Prostate gland (tissue), 2 donors: ENCODE data around the gene TTLL13. TPM values are rescaled to one million over a fixed set of nuclear protein-coding genes. Genes with fewer than 3 reads are reported as not detected.

ENCODE experiments used
- DNase-seq: peaks from one replicate; pipeline ENCODE4 v3.0.0-alpha.2; 2019; ENCODE audit warnings: low spot score
- H3K27ac ChIP-seq, 2 donors: fragments of 200-600 bp; sonication (generic); 2 replicates each; pipeline ENCODE4 v1.5.1; 2017 to 2019
- H3K27me3 ChIP-seq: fragments of 200-600 bp; sonication (generic); replicated peaks from 2 replicates; pipeline ENCODE4 v1.5.1; 2019; ENCODE audit not compliant: insufficient read depth
- H3K36me3 ChIP-seq, 2 donors: fragments of 200-600 bp; sonication (generic); 1 replicate in 1 of 2; 2 replicates in 1 of 2; pipeline versions ENCODE4 v1.5.1 to v1.8.1; 2017 to 2019
- H3K4me1 ChIP-seq: fragments of 200-600 bp; sonication (generic); replicated peaks from 2 replicates; pipeline ENCODE4 v1.5.1; 2019
- H3K4me3 ChIP-seq, 2 donors: fragments of 200-600 bp; sonication (generic); 2 replicates each; pipeline ENCODE4 v1.5.1; 2017 to 2019
- H3K9me3 ChIP-seq: fragments of 200-600 bp; sonication (generic); 2 replicates; pipeline ENCODE4 v1.5.1; 2017
- CTCF ChIP-seq, 4 experiments: fragments of 200-600 bp in 2 of 4; fragments of 450-650 bp in 2 of 4; sonication (generic) in 2 of 4; IDR thresholded peaks; 1 replicate in 3 of 4; 2 replicates in 1 of 4; pipeline ENCODE4 v1.5.1; 2016 to 2019; ENCODE audit warnings: antibody characterized with exemption in 4 of 4, mild to moderate bottlenecking in 2 of 4, moderate library complexity in 2 of 4
- POLR2A ChIP-seq: fragments of 450-650 bp; IDR thresholded peaks from one replicate; pipeline ENCODE4 v1.6.1; 2016; ENCODE audit warnings: antibody characterized with exemption, mild to moderate bottlenecking
- POLR2AphosphoS5 ChIP-seq: sonication (generic); formaldehyde crosslinking; IDR thresholded peaks from one replicate; pipeline ENCODE4 v1.6.1; 2017; ENCODE audit warnings: antibody characterized with exemption
- WGBS: methylation state at CpG from one replicate; pipeline ENCODE4 v1.1.5; 2018; 5-methylcytosine and 5-hydroxymethylcytosine counted together
- intact Hi-C: fragments of 100-400 bp; cut with DNase I; formaldehyde crosslinking; loops from one replicate; pipeline ENCODE4 v1.14.2; 2022
- total RNA-seq, 2 donors: library from RNA; depleted of rRNA; stranded (reverse); fragments of >200 nt; gene quantifications; one replicate each; pipeline ENCODE4 v1.1.0, GENCODE V29; 2016

TTLL13 gene
- total RNA-seq, 2 donors from 2014 or later, result 0.51 TPM; not detected in 1

- no peaks in the 10 kb centered on the region for H3K4me1 ChIP-seq
Measured at GRCh38 chr15:90223441-90224165, 25.8 kb upstream of the TTLL13 start.

GRCh38 chr15:90225047-90225446 is 24.3 kb upstream of the TTLL13 start:
- no peak overlapping the region for H3K4me3 ChIP-seq
- no peaks in the 10 kb centered on the region for H3K27me3 ChIP-seq
- peaks cover 19 to 35% of the 10 kb centered on the region in 2 donors for H3K36me3 ChIP-seq
- intact Hi-C loops, result no loop called here
- WGBS, result 89% methylated on average over 17 of the region's 17 CpGs
- no peaks in the 10 kb centered on the region for H3K4me1 ChIP-seq
- H3K9me3 ChIP-seq, result no peaks in the 10 kb centered on the region
- DNase-seq, result no peak
- no peak overlapping the region for H3K27ac ChIP-seq
- TF ChIP-seq POLR2A (no peak), CTCF (IDR thresholded peaks at IDR 0.05) (no peak), POLR2AphosphoS5 (no peak)

More at GRCh38 chr15:90223441-90224165, 25.8 kb upstream of the TTLL13 start:
- 92% methylated on average over 22 of the region's 22 CpGs for WGBS
- no peak for TF ChIP-seq CTCF (IDR thresholded peaks at IDR 0.05)
- no peak for TF ChIP-seq POLR2AphosphoS5
- TF ChIP-seq POLR2A, result no peak
- no peak for DNase-seq
- H3K4me3 ChIP-seq, result no peak overlapping the region
- H3K9me3 ChIP-seq, result no peaks in the 10 kb centered on the region
- peaks cover 19 to 35% of the 10 kb centered on the region in 2 donors for H3K36me3 ChIP-seq
- no peaks in the 10 kb centered on the region for H3K27me3 ChIP-seq
- intact Hi-C loops, result no loop called here
- H3K27ac ChIP-seq, result no peak overlapping the region

GRCh38 chr15:90225504-90226234 is 23.7 kb upstream of the TTLL13 start:
- H3K27me3 ChIP-seq, result no peaks in the 10 kb centered on the region
- intact Hi-C loops, result no loop called here
- TF ChIP-seq CTCF (IDR thresholded peaks at IDR 0.05) (no peak), POLR2A (no peak), POLR2AphosphoS5 (no peak)
- H3K27ac ChIP-seq, result no peak overlapping the region
- H3K9me3 ChIP-seq, result no peaks in the 10 kb centered on the region
- 75% methylated on average over 11 of the region's 18 CpGs for WGBS
- H3K4me3 ChIP-seq, result no peak overlapping the region
- peaks cover 19 to 35% of the 10 kb centered on the region in 2 donors for H3K36me3 ChIP-seq
- no peak for DNase-seq
- peaks cover 3% of the 10 kb centered on the region for H3K4me1 ChIP-seq

- peaks cover 19 to 35% of the 10 kb centered on the region in 2 donors for H3K36me3 ChIP-seq
- 86% methylated on average over 7 of the region's 7 CpGs for WGBS
- TF ChIP-seq POLR2A, result no peak
- TF ChIP-seq POLR2AphosphoS5, result no peak
- TF ChIP-seq CTCF (IDR thresholded peaks at IDR 0.05), result no peak
- no peak for DNase-seq
- no peaks in the 10 kb centered on the region for H3K27me3 ChIP-seq
- no peaks in the 10 kb centered on the region for H3K9me3 ChIP-seq
- no peak overlapping the region for H3K4me3 ChIP-seq
- peak overlapping the region in 1 of 2 donors; percentile 2 for H3K27ac ChIP-seq
- intact Hi-C loops, result no loop called here
- H3K4me1 ChIP-seq, result peaks cover 10% of the 10 kb centered on the region
Measured at GRCh38 chr15:90227336-90227735, 22.0 kb upstream of the TTLL13 start.
